VCaP (cell line): ENCODE results near the gene PLEKHM2.

Experiments used
- H3K27ac ChIP-seq: fragments of 450-650 bp; 2 replicates; pipeline ENCODE4 v1.5.1; 2017
- CTCF ChIP-seq: fragments of 450-650 bp; conservative IDR thresholded peaks from 2 replicates; pipeline ENCODE4 v1.5.1; 2017; ENCODE audit warnings: mild to moderate bottlenecking, moderate library complexity

Gene PLEKHM2

GRCh38 chr1:15667362-15667761, 16.8 kb upstream of the PLEKHM2 start:
- H3K27ac ChIP-seq = no peak overlapping the region
- no peak for TF ChIP-seq CTCF

DNA sequence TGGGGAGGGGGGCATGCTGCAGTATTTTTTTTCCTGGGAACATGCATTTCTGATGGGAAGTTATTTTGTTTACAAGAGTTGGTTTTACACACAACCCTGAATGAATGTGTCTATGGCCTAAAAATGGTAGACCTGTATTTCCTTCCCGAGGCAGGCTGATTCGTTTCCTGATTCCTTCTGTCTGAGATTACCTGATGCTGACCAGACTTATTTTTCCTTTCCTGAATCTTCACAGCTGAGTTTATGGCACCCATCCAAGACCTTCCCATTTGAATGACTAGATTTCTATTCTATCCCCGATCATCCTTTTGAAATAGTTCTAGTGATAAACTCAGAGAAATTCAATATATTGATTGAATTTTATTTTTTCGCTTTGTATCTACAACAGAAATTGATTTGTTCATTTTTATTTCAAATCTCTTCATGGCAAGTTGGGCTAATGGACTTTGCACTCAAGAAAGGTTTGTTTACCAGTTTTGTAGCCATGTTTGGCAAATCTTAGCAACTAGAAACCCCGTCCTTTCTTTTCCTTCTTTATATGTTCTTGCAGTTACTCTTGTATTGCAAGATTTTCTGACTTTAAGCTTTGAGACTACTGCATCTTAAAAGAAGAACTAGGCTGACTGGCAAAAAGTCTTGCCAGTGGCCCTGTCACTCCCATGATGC, 15.9 kb upstream of the PLEKHM2 start:
- no peak for TF ChIP-seq CTCF
- no peak overlapping the region for H3K27ac ChIP-seq

DNA sequence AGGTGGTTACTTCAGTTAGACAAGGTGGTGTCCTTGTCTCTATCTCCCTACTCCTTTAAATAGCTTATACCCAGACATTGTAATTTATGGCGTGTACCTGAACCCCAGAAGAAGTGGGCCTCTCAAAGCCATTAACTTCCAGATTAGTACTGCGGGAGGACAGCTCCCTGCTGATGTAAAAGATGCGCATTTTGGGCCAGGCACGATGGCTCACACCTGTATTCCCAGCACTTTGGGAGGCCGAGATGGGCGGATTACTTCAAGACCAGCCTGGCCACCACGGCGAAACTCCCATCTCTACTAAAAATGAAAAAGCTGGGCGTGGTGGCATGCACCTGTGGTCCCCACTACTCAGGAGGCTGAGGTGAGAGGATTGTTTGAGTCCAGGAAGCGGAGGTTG, 15.0 kb upstream of the PLEKHM2 start:
- no peak for TF ChIP-seq CTCF
- H3K27ac ChIP-seq = no peak overlapping the region

GRCh38 chr1:15669864-15670263, 14.3 kb upstream of the PLEKHM2 start:
- H3K27ac ChIP-seq = no peak overlapping the region
- TF ChIP-seq CTCF = no peak

GRCh38 chr1:15671430-15671829, 12.7 kb upstream of the PLEKHM2 start:
- no peak for TF ChIP-seq CTCF

DNA sequence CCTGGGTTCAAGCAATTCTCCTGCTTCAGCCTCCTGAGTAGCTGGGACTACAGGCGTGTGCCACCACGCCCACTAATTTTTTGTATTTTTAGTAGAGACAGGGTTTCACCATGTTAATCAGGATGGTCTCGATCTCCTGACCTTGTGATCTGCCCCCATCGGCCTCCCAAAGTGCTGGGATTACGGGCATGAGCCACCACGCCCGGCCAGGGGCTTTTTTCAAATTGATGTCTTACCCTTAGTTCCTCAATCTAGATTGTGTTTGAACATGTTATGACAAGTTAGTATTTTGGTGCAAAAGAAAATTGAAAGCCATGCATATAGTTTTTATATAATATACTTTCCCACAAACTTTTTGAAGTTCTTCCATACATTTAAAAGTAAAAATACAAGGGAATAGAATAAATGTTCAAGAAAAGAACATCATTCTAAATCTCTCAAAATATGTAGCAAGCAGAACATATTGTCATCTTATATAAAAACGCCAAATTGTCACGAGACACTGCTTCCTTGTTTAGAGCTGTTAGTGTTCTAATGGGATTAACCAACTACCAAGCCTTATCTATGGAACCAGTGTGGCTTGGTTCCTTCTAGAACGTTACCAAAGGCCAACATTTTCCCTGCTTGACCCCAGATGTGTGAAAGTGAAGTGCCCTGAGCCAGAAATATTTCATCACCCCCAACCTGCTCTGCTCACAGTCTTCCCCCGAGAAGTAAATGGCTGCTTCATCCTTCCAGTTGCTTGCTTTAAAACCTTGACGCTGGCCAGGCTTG, 9.5 kb upstream of the PLEKHM2 start:
- no peak overlapping the region for H3K27ac ChIP-seq
- no peak for TF ChIP-seq CTCF

More at GRCh38 chr1:15671430-15671829, 12.7 kb upstream of the PLEKHM2 start:
- no peak overlapping the region for H3K27ac ChIP-seq

GRCh38 chr1:15676010-15676409, 8.1 kb upstream of the PLEKHM2 start:
- H3K27ac ChIP-seq = no peak overlapping the region
- TF ChIP-seq CTCF = no peak
